Testis (tissue), 3 donors: Measurements from ENCODE around the gene CDK7. TPM values are rescaled to one million over a fixed set of nuclear protein-coding genes. Genes with fewer than 3 reads are reported as not detected.

ENCODE experiments used
- DNase-seq: peaks from one replicate; pipeline ENCODE4 v3.0.0-alpha.2; 2019
- H3K27ac ChIP-seq, 2 donors: fragments of 200-600 bp; sonication (generic); one replicate each; pipeline ENCODE4 v1.5.1; 2019
- H3K27me3 ChIP-seq: fragments of 200-600 bp; sonication (generic); one replicate; pipeline ENCODE4 v1.5.1; 2019
- H3K36me3 ChIP-seq: fragments of 200-600 bp; sonication (generic); one replicate; pipeline ENCODE4 v1.5.1; 2017; ENCODE audit warnings: low read depth; ENCODE audit errors: missing control alignments
- H3K4me1 ChIP-seq: fragments of 200-600 bp; sonication (generic); one replicate; pipeline ENCODE4 v1.5.1; 2019
- H3K4me3 ChIP-seq, 2 donors: fragments of 200-600 bp; sonication (generic); one replicate each; pipeline ENCODE4 v1.5.1; 2017 to 2019
- H3K9me3 ChIP-seq: fragments of 200-600 bp; sonication (generic); one replicate; pipeline ENCODE4 v1.5.1; 2017
- CTCF ChIP-seq, 3 experiments: fragments of 450-650 bp in 2 of 3; fragments of 200-600 bp in 1 of 3; sonication (generic) in 1 of 3; IDR thresholded peaks; one replicate each; pipeline ENCODE4 v1.5.1; 2016 to 2019; ENCODE audit warnings: antibody characterized with exemption in 3 of 3, mild to moderate bottlenecking in 2 of 3, moderate library complexity in 1 of 3
- POLR2A ChIP-seq: fragments of 450-650 bp; IDR thresholded peaks from one replicate; pipeline ENCODE4 v1.6.1; 2017; ENCODE audit warnings: antibody characterized with exemption, mild to moderate bottlenecking, moderate library complexity
- WGBS, 2 donors: methylation state at CpG; one replicate each; pipeline ENCODE4 v1.1.5; 2018; 5-methylcytosine and 5-hydroxymethylcytosine counted together
- intact Hi-C: fragments of 100-400 bp; cut with DNase I; formaldehyde crosslinking; loops from one replicate; pipeline ENCODE4 v1.15.1; 2023; ENCODE audit warnings: low total_unique reads
- polyA plus RNA-seq: library from polyadenylated mRNA; stranded (reverse); fragments of 350-450 nt; fragmentation: Illumina TruSeq; extraction: RNeasy Lipid Tissue Mini Kit (QIAGEN cat#74804); gene quantifications from one replicate; pipeline ENCODE4 v1.2.3, GENCODE V29; 2014; ENCODE audit warnings: low read depth, low replicate concordance; ENCODE audit not compliant: insufficient read depth
- total RNA-seq, 2 donors: library from RNA; depleted of rRNA; stranded (reverse); fragments of >200 nt; gene quantifications; one replicate each; pipeline ENCODE4 v1.2.3, GENCODE V29; 2016

The CDK7 gene
- total and polyA plus RNA-seq, 3 donors from 2014 or later = 31.7 to 86.0 (median 35.1) TPM

GRCh38 chr5:69295088-69295754 lies 60.5 kb downstream of the CDK7 start:
- Histone ChIP-seq H3K27me3 (no peaks in the 10 kb centered on the region), H3K4me1 (no peaks in the 10 kb centered on the region), H3K9me3 (no peaks in the 10 kb centered on the region), H3K4me3 (no peak overlapping the region), H3K36me3 (no peaks in the 10 kb centered on the region), H3K27ac (no peak overlapping the region)
- TF ChIP-seq POLR2A = no peak
- no peak for TF ChIP-seq CTCF (IDR thresholded peaks at IDR 0.05)
- intact Hi-C loops = no loop called here
- no peak for DNase-seq
- 74 to 78% methylated on average over 10 of the region's 10 CpGs for WGBS, 2 donors

DNA sequence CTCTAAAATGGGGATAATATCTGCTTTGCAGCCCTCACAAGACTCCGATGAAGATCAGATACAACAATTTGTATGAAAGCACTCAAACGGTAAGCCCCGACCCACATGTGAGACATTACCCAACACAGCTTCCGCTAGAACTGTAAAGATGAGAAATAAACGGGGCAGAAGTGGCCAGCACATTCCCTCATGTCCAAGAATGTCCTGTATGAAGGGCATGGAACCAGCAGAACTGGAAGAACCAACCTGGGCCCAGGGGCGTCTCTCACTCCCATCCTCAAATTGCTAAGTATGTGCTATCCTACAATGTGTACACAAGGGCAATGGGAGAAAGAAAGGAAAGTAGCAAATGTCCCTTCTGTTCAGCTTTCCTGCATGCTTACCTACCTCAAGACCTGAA lies 64.9 kb downstream of the CDK7 start:
- Histone ChIP-seq H3K27me3 (no peaks in the 10 kb centered on the region), H3K4me3 (no peak overlapping the region), H3K36me3 (no peaks in the 10 kb centered on the region), H3K9me3 (no peaks in the 10 kb centered on the region), H3K4me1 (no peaks in the 10 kb centered on the region), H3K27ac (no peak overlapping the region)
- no peak for TF ChIP-seq POLR2A
- TF ChIP-seq CTCF (IDR thresholded peaks at IDR 0.05) = no peak
- WGBS, 2 donors = 76 to 91% methylated on average over 6 of the region's 6 CpGs
- intact Hi-C loops = no loop called here
- no peak for DNase-seq

DNA sequence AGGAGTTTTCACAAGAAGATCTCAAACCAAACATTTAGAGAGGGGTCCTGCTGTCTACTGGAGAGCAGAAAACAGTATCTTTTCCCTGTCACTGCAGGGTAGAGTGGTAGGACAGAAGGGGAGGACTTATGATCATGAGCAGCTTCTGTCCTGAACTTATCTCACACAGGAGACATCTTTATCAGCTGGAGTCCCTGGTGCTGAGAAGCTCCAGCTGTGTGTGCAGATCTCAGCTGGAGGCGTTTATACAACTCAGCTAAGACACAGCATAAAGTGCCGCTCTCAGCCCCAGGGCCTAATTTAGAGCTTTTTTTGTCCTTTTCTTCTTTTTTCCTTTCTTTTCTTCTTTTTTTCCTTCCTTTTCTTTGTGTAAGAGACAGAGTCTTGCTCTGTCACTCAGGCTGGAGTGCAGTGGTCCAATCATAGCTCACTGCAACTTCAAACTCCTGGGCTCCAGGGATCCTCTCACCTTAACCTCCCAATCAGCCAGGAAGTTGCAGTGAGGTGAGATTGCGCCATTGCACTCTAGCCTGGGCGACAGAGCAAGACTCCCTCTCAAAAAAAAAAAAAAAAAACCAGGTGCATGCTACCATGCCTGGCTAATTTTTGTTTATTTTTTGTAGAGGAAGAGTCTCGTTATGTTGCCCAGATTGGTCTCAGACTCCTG lies 66.0 kb downstream of the CDK7 start:
- no peak for DNase-seq
- Histone ChIP-seq H3K36me3 (no peaks in the 10 kb centered on the region), H3K27ac (no peak overlapping the region), H3K4me3 (no peak overlapping the region), H3K9me3 (no peaks in the 10 kb centered on the region), H3K4me1 (no peaks in the 10 kb centered on the region), H3K27me3 (no peaks in the 10 kb centered on the region)
- 62 to 85% methylated on average over 5 of the region's 5 CpGs for WGBS, 2 donors
- intact Hi-C loops = no loop called here
- TF ChIP-seq CTCF (IDR thresholded peaks at IDR 0.05) (no peak), POLR2A (no peak)

DNA sequence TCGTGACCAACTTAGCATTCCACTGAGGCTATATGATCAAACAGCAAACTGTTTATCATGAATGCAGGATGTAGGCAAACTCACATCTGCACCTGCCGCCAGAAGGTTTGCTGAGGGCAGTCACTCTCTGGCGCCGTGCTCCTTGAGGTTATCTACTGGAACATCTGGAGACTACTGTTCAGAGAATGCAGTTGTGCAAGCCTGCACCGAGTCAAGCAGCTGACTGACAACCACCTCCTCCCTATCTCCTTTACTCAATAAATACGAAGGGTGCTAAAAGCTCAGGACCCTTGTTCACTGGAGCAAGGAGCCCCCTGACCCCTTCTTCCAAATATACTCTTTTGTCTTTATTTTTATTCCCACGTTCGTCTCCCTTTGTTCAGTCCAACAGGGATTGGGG lies 70.8 kb downstream of the CDK7 start:
- H3K27me3 ChIP-seq = no peaks in the 10 kb centered on the region
- DNase-seq = no peak
- whole genome bisulfite sequencing, 2 donors = 85 to 90% methylated on average over 8 of the region's 8 CpGs
- intact Hi-C loops = no loop called here
- no peaks in the 10 kb centered on the region for H3K4me1 ChIP-seq
- no peak overlapping the region for H3K27ac ChIP-seq
- H3K36me3 ChIP-seq = no peaks in the 10 kb centered on the region
- H3K4me3 ChIP-seq = no peak overlapping the region
- TF ChIP-seq CTCF (IDR thresholded peaks at IDR 0.05) (no peak), POLR2A (no peak)
- no peaks in the 10 kb centered on the region for H3K9me3 ChIP-seq
